CD4-positive, alpha-beta T cell treated with Interleukin-21 for 1 hour (primary cell): ENCODE measurements around the gene MARK1.
"Not testable (repeated sequence)": the region's sequence is repeated elsewhere in the genome, so short reads cannot be mapped to it uniquely, and the experiment has no call there.

ENCODE experiments used
- DNase-seq: peaks from one replicate; pipeline ENCODE4 v3.0.0-alpha.2; 2020

Gene MARK1

GRCh38 chr1:220529521-220530020, 1.6 kb downstream of the MARK1 start:
- no peak for DNase-seq

GRCh38 chr1:220533504-220534109, 5.7 kb downstream of the MARK1 start:
- no peak for DNase-seq

GRCh38 chr1:220544901-220545303, 17.0 kb downstream of the MARK1 start:
- DNase-seq = no peak

- no peak for DNase-seq
These were observed 23.0 kb downstream of the MARK1 start for GRCh38 chr1:220550811-220551399.

- DNase-seq = no peak
These were observed 23.8 kb downstream of the MARK1 start for GRCh38 chr1:220551718-220552117.

- no peak for DNase-seq
These were observed 24.8 kb downstream of the MARK1 start for GRCh38 chr1:220552672-220553260.

GRCh38 chr1:220556641-220557040, 28.7 kb downstream of the MARK1 start:
- no peak for DNase-seq

- no peak for DNase-seq
These were observed 35.6 kb downstream of the MARK1 start for GRCh38 chr1:220563564-220563963.

- no peak for DNase-seq
These were observed 36.3 kb downstream of the MARK1 start for GRCh38 chr1:220564216-220564615.

GRCh38 chr1:220565670-220566069, 37.7 kb downstream of the MARK1 start:
- no peak for DNase-seq

GRCh38 chr1:220566869-220567268, 38.9 kb downstream of the MARK1 start:
- no peak for DNase-seq

GRCh38 chr1:220572416-220572815, 44.5 kb downstream of the MARK1 start:
- no peak for DNase-seq

GRCh38 chr1:220573836-220574235, 45.9 kb downstream of the MARK1 start:
- no peak for DNase-seq

- no peak for DNase-seq
These were observed 48.0 kb downstream of the MARK1 start for GRCh38 chr1:220575718-220576497.

- DNase-seq = no peak
These were observed 50.0 kb downstream of the MARK1 start for GRCh38 chr1:220577926-220578325.

- no peak for DNase-seq
These were observed 51.4 kb downstream of the MARK1 start for GRCh38 chr1:220579317-220579716.

- DNase-seq = no peak
These were observed 64.8 kb downstream of the MARK1 start for GRCh38 chr1:220592714-220593113.

GRCh38 chr1:220594356-220594755, 66.4 kb downstream of the MARK1 start:
- DNase-seq = no peak

- DNase-seq = no peak
These were observed 67.2 kb downstream of the MARK1 start for GRCh38 chr1:220595179-220595578.

- no peak for DNase-seq
These were observed 77.0 kb downstream of the MARK1 start for GRCh38 chr1:220604926-220605325.

- DNase-seq = not testable (repeated sequence)
These were observed 77.7 kb downstream of the MARK1 start for GRCh38 chr1:220605651-220606050.

- DNase-seq = not testable (repeated sequence)
These were observed 83.2 kb downstream of the MARK1 start for GRCh38 chr1:220611100-220611499.

GRCh38 chr1:220616836-220617235, 88.9 kb downstream of the MARK1 start:
- DNase-seq = no peak

GRCh38 chr1:220628431-220628830, 100.5 kb downstream of the MARK1 start:
- no peak for DNase-seq
